ENCODE data around the gene RAB31.

Gene RAB31

DNA sequence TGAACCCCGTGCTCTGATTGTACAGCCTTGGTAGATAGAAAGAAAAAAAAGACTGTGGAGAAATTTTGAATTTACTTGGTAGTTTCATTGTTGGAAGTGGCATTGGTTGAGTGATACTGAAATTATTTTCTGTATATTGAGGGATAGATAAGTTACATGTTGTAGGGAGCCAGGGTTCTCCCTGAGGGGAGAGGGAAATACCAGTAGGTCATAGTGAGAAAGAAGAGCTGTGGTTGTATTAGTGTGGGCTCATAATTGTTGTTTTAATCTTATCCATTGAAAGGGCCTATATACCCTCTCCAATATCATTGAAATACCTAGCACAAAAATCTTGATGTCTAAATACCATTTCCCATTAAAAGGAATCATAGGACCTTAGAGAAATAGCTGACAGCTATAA lies 16.9 kb upstream of the RAB31 start:
- DNase-seq (ENCODE audit: low read depth in 1 of 2, low spot score in 1 of 2): no peak

DNA sequence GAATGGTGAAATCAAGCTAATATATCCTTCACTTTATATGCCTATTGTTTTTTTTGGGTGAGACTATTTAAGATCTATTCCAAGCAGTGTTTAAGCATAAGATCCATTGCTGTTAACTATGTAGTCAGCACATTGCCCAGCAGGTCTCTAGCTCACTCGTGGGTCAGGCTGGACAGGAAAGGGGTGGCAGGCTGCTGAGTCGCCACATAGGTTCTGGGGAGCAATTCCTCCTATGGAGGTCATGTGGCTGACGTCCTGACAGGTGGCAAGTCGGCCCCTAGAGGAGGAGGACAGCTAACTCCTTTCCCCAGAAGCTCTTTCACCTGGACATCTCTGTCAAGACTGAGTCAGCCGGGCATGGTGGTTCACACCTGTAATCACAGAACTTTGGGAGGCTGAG lies 13.9 kb upstream of the RAB31 start:
- DNase-seq (ENCODE audit: low read depth in 1 of 2, low spot score in 1 of 2): no peak

DNA sequence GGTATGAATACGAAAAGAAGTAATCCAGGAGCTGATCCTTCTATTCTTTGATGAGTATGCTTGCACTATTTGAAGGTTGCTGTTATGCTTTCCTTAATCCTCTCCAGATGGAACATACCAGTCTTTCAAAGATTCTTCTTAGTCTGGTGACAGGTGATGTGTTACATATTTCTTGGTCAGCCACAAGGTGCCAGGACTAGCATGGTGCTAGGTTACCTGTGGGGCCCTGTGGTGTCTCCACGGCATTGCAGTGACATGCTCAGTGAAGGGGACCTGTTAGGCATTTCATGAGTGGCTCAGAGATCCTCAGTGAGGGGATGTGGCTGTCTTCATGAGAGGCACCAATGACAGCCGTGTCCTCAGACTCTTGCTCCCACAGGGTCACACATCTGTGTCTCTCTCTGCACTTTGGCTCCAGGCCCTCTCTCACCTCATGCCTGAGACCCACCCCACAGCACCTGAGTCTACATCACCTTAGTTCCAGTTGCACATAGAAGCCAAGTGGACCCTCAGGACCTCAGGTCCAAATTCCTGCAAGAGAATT lies 13.1 kb upstream of the RAB31 start:
- no peak for DNase-seq (ENCODE audit: low read depth in 1 of 2, low spot score in 1 of 2)

DNA sequence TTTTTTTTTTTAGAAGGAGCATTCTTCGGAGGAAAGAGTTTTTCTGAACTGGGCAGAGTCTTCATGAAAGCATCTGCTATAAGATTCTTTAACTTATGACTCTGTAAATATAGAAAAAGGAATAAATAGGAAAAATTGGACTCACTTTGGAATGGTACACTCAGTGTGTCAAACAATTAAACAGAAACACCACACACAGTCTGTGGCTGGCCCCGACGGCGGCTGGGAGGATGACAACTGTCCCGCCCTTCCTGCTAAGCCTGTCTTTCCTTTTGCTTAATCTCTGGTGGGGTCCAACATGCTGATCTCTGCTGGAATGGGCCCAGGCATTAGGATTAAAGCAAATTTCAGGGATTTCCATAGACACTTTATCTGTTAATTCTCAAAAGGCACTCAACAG lies 12.5 kb upstream of the RAB31 start:
- DNase-seq (ENCODE audit: low read depth in 1 of 2, low spot score in 1 of 2): no peak

DNA sequence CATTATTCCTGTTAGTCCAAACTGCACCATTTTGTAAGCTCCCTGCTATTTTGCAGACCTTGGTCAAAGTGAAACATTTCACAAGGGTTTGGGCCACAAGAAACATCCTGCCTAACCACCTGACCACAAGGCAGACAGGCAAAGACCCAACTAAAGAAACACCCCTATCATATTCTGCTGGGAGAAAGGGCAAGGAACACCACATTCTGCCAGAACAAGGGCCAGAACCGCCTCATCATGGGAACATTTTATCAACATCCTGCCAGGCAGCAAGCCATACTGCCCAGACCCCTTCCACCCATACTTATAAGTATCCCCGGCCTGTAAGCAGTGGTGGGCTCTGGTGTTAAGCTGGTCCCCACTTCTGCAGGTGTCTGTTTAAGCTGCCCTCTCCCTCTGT lies 12.0 kb upstream of the RAB31 start:
- no peak for DNase-seq (ENCODE audit: low read depth in 1 of 2, low spot score in 1 of 2)

DNA sequence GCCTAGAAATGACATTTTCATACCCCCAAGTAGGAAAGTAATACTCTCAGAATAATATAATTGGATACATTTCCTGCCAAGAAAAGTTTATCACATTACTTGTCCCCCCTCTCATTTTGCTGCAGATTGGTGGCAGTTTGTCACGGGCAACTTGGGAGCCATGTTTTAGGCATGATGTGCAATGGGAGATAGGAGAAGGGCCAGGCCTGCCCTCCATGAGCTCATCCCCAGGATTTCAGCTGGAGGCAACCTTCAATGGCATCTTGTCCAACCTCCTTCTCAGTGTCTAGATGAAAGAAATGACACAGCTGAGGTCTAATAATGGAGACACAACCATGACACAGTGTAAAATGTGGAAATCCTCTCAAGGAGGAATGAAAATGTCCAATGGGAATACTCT lies 11.4 kb upstream of the RAB31 start:
- DNase-seq (ENCODE audit: low read depth in 1 of 2, low spot score in 1 of 2): no peak

DNA sequence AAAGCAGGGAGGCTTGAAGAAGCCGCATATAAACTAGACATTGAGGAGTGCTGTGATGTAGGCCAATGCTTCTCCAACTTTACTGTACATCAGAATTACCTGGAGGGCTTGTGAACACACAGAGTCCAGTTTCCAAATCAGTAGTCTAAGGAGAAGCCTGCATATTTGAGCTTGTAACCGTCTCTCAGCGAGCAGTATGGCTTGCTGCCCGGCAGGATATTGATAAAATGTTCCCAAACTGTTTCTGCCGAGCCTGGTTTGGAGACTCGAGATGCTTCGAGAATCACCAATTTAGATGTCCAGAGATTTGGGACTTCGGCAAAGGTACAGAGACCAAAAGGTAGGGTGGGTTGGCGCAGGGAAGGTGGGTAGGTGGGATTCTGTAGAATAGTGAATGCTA lies 11.0 kb upstream of the RAB31 start:
- no peak for DNase-seq (ENCODE audit: low read depth in 1 of 2, low spot score in 1 of 2)

DNA sequence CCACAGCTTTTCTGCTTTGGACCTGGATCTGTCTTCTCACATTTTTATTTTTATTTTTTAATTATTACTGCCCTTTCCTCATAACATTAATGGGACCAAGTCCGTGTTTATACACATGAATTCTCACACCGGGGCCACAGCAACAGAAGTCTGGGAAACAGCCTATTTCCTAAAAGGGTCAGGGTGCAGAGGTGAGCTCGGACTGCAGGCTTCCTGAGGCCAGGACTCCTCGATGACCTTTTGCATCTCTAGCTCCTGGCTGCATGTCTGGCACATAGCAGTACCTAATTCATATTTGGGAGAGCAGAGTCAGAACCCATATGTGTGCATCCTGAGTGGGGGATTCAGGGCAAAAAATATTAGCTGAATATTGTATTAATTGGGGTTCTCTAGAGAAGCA lies 9.6 kb upstream of the RAB31 start:
- no peak for DNase-seq (ENCODE audit: low read depth in 1 of 2, low spot score in 1 of 2)

DNA sequence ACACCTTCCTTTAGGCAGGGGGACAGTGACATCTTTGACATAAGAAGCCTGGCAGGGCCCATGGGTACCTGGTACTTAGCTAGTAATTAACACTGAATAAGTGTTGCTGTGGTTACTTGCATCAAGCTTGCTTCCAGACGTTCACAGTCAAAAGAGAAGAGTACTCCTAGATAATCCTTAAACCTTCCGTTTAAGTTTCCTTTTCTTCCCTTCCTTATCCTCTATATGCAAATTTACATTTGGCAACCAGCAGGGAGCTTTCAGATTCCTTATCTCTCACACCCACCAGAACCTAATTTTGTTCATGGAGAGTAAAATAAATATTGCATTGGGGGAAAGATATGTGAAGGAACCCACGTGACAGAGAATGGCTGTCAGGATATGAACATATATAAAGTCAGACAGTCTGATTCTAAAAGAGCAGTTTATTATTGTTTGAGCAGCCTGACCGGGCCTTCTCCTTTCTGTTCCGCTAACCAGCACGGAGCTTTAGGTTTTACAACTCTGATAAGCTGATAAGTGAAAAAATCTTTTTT lies 7.8 kb upstream of the RAB31 start:
- no peak for DNase-seq (ENCODE audit: low read depth in 1 of 2, low spot score in 1 of 2)

DNA sequence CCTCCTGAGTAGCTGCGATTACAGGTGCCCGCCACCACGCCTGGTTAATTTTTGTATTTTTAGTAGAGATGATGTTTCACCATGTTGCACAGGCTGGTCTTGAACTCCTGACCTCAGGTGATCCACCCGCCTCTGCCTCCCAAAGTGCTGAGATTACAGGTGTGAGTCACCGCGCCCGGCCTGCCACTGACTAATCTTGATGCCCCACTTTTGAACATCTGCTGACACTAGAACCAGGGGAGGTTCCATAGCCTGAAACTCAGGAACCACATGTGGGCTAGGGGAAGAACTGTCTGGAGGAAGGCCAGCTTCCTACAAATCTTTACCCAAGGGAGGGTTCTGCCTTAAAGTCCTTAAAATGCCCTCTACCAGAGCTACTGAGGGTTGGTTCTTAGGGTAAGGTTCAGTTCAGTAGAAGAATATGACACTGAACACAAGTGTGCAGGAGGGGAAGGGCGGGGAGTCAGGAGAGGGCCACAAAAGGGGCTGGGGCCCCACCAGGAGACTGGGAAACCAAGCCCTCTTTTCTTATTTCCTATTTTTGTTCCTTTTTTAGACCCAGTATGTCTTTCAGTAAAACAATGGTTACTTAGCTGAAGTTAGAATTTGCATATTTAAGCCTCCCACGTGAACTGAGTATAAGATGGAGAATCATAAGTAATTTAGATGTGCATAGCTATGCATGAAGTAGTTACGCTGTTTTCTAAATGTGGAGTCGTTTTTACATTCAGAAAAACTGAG lies 6.3 kb upstream of the RAB31 start:
- DNase-seq (ENCODE audit: low read depth in 1 of 2, low spot score in 1 of 2): no peak

DNA sequence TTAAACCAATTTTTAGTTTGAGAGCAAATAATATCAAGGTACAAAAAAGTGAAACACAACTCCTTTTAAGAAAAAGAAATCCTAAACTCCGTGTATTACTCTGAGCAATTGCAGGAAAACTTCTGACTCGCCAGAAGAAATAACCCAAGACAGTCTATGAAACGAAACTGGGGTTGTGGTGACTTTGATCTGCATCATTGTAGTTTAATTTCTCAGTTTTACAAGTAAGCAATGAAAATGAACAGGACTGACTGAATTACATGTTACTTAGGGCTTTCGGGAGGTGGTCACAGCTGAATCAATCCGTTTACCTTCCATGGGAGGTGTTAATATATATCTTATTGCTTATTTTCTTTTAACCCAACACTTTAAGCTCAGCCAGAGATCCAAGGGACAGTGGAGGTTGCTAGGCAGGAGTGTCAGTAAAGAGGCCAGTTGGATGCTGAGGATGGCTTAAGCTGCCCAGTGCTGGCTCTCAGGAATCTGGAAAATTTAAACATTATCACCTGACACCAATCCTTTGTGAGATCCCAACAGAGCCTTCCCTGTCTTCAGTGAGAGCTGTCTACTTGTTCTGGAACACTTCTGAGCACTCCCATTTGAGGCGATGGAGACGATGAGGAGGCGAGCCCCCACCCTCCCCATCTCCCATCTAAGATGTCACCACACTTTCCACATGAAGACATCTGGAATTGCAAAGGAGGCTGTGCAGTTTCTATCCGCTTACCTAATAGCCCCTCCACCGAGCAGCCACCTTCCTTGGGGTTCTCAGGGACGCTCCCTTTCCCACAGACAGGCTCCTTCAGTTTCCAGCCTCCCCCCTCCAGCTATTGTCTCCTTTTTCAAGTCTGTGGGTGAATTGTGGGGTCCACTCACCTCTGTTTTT lies 3.6 kb upstream of the RAB31 start:
- DNase-seq (ENCODE audit: low read depth in 1 of 2, low spot score in 1 of 2): no peak

DNA sequence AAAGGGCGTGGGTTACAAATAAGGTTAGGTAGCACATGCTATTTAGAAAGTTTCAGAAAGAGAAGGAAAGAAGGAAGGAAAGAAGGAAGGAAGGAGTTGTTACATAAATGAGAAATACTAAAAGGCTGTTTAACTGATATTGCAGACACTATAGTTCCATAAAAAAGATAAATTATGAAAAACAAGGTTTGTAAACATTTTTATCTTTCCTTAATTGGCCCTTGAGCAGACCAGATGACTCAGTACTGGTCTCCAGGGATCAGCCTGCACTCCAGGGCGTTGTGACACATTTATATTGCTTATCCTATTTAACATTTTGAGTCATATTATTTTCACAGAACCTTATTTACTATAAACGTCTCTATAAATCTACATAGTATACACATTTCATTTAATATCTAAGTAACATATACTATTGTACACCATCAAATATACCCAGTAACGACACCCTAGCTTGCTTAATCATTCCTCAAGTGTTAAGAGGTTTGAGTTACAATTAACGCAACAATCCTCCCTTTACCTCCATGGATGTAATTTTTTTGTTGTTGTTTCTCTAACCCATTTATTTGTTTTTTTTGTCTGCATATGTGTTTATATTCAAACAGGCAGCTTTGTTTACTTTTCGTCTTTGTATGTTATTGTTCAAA lies 2.8 kb upstream of the RAB31 start:
- DNase-seq (ENCODE audit: low read depth in 1 of 2, low spot score in 1 of 2): no peak

DNA sequence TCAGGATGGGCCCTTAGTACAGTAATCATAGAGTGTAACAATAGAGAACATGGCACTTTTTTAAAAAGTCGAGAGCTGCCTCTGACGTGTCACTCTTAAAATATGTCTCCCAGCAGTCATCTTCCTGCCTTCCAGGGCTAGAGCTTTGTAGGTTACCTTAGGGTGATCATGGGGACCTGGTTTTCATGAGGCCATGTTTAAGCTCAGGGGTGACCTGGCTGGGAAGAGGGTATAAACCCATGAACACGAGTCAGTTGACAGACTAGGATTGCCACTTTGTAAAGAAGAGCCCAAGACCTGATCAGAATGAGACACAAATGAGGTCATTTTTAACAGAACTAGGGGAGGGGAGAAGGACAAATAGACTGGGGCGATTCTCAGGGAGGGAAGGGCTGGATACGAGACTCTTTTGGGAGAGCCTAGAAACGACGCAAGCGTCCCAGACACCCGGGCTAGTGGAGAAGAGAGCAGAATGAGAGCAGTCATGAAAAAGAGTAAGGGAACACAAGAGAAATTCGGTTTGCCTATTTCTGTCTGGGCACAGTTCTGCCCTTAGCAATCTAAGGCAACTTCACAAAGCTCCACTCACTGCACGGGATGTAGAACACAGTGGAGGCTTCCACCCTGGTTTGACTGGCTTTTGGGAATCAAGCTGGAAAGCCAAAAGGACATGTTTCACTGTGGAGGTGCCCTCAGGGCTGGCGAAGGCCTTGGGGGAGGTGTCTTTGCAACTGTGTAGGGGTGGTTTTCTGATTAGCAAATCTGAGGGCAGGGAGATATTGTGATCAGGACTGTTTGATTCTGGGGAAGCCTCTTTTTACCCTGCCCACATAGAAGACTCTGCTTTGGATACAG lies 1.8 kb upstream of the RAB31 start:
- no peak for DNase-seq (ENCODE audit: low read depth in 1 of 2, low spot score in 1 of 2)

DNA sequence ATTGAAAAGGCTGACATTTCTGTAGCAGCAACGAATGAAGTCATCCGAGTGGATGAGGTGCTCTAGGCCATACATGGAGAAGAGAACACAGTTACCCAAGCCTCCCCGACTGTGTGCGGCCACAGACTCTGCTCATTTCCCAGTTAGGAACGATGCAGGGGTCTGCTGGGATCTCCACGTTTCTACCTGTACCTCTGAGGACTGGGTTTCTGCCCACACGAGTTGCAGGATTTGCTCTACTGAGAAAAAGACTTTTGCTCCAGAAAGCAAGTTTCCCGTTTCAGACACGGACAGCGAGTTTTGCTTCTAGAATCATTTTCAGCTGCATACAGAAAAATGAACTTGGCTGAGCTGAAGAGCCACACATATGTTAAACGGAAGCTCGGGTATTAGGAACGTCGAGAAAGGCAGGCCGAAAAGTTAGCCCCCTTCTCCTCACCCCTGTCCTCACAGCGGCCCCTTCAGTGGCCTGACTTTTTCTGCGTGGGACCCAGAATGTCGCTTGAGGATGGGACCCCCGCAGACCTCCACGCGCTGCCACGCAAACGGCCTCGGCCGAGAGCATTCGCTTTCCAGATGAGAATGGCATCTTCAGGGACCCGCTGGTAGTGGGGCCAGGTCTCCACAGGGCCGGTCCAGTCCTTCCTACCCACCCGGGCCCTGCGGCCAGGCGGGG lies 582 bp upstream of the RAB31 start:
- DNase-seq (ENCODE audit: low read depth in 1 of 2, low spot score in 1 of 2): no peak

DNA sequence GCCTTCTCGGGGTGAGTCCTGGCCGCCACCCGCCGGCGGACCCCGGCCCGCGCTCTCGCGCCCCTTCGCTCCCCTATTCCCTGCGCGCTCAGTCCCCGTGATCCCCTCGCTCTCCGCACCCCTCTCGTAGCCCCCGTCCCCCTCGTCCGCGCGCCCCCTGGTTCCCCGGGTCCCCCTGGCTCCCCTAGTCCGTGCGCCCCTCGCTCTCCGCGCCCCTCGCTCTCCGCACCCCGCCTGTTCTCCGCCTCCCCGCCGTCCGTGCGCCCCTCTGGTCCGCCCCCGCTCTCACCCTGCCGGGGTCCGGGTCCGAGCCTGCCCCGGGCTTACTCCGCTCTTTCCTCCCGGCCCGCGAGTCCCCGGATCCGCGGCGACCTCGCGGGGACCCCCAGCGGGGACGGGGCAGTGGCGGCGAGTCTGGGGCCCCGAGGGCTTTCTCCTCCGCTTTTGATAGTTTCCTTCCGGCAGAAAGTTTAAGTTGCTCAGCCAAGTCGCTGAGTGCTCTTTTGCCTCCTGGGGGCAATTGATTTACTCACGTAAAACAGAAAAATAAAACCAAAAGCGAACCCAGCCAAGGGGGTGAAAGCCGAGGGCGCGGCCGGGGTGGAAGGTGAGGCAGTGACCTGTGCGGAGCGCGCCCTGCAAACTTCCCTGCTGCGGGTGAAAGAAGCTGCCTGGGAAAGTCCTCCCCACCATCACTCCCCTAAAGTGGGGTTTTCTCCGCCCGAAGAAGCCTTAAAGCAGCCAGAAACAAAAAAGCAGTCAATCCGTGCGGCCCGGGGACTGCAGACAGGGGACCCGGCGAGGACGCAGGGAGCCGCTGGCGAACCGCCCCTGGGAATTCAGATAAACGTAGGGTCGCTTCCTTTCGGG lies 568 bp downstream of the RAB31 start:
- no peak for DNase-seq (ENCODE audit: low read depth in 1 of 2, low spot score in 1 of 2)

DNA sequence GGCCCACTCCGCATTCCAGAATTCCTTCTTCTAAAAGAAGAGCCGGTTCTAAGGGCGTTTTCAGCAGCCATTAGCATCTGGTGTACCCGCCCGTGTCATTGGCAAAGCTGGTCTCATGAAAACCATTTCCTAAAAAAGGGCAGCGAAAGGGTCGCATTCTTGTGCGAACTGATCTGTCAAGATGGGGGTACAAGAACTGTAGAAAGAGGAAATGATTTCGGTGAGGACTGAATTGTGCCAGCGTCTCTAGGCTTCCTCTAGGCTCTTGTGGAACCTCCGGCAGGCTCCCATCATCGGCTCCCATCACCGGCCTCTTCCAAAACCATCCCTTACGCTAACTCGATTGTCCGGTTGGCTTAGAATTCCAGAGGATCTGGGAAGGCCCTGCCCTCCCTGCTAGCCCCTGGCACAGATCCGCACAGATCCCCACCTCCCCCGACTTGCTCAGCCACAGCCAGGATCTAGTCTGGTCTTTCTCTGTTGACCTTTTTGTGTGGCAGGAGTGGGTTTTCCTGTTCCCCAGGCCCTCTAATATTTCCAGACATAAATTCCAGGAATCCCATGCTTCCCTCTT lies 1.3 kb downstream of the RAB31 start:
- DNase-seq (ENCODE audit: low read depth in 1 of 2, low spot score in 1 of 2): no peak

DNA sequence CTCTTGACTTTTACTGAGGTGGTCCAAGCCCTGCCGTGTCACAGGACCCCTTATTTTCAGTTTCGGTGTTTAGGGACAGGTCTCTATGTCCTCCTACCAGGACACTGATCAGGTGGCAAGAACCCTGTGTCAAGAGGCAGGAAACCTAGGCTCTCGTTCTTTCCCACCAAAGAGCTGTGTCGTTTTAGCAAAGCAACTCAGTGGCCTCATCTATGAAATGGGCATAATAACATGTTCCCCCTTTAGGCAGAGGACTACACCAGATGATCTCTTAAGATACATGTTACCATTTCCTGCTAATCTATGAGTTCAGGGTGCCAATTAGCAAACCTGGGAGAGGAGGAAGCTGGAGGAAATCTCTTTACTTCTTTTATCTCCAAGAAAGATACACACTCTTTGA lies 1.9 kb downstream of the RAB31 start:
- no peak for DNase-seq (ENCODE audit: low read depth in 1 of 2, low spot score in 1 of 2)

DNA sequence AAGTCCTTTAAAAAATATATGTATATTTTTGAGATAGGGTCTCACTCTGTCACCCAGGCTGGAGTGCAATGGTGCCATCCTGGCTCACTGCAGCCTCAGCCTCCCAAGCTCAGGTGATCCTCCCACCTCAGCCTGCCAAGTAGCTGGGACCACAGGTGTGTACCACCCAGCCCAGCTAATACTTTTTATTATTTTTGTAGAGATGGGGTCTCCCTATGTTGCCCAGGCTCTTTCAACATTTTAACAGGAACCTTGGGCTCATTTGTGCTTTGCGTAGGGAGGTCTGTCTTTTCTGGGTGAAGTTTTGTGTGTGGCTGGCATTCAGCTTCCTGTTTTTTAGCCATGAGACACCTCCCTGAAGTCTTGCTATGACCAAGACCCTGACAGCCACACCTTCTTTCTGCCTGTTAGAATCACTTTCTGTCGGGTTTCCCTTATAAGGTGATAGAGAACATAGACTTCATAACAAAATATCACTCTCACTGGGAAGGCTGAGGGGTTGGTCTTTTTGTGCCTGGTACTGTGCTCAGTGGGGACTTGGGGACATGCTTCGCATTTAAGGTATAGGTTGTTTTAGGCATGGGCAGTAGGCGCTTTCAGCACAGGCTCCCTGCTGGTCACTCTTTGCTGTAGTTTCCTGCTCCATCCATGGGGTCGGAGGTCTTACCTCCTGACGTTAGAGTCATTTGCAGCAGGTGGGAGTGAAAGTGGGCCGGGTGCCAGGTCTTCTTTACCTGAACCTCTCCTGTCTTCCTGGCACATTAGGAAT lies 3.4 kb downstream of the RAB31 start:
- DNase-seq (ENCODE audit: low read depth in 1 of 2, low spot score in 1 of 2): no peak

All from stimulated activated CD4-positive, alpha-beta T cell treated with anti-CD3 and anti-CD28 coated beads, Interleukin-15, amount 100 ng/mL, for 1 hour (primary cell).